ENCODE measurements around the gene NUMA1. TPM values are rescaled to one million over a fixed set of nuclear protein-coding genes. Genes with fewer than 3 reads are reported as not detected.

NUMA1 gene
- total and polyA plus RNA-seq, 2 of the 13 experiments (the other 11 are each of a cell fraction or from before 2014, with no cell fraction given), result 57.3 to 60.2 TPM

GRCh38 chr11:72040491-72041363 is 39.6 kb downstream of the NUMA1 start (continued):
- TF ChIP-seq ZNF512B (CRISPR knock-in tag; IDR thresholded peaks at IDR 0.05; ENCODE audit: borderline replicate concordance), result 0 out of 2 replicates have a peak, but pooled peaks have one; percentile 62
- peak; percentile 99 for TF ChIP-seq ZFP91 (CRISPR knock-in tag; IDR thresholded peaks at IDR 0.05; ENCODE audit: borderline replicate concordance)
- TF ChIP-seq USF2 (IDR thresholded peaks at IDR 0.05; ENCODE audit: low read depth, low read length), result no peak
- TF ChIP-seq USF2 (CRISPR knock-in tag; IDR thresholded peaks at IDR 0.05; ENCODE audit: borderline replicate concordance), result no peak
- TF ChIP-seq ELF1 (CRISPR knock-in tag; IDR thresholded peaks at IDR 0.05), result peak; percentile 64
- TF ChIP-seq ZSCAN25 (CRISPR knock-in tag; IDR thresholded peaks at IDR 0.05), result peak; percentile 98
- no peak for TF ChIP-seq ESRRA (CRISPR knock-in tag; IDR thresholded peaks at IDR 0.05; ENCODE audit: low read depth)
- no peak; the same call in 1 of the 2 replicates for TF ChIP-seq SP4 (CRISPR knock-in tag; IDR thresholded peaks at IDR 0.05)
- TF ChIP-seq ZNF883 (CRISPR knock-in tag; IDR thresholded peaks at IDR 0.05; ENCODE audit: not compliant biosample characterization), result no peak
- TF ChIP-seq ZNF747 (CRISPR knock-in tag; IDR thresholded peaks at IDR 0.05; ENCODE audit: borderline replicate concordance), result peak; percentile 62; the same call in 1 of the 2 replicates
- no peak for TF ChIP-seq FOXP1 (IDR thresholded peaks at IDR 0.05)
- TF ChIP-seq FOXP1 (CRISPR knock-in tag; IDR thresholded peaks at IDR 0.05), result peak; percentile 67
- TF ChIP-seq RXRA (CRISPR knock-in tag; IDR thresholded peaks at IDR 0.05), result 0 out of 2 replicates have a peak, but pooled peaks have one; percentile 22
- peak; percentile 58 for TF ChIP-seq ERF (CRISPR knock-in tag; IDR thresholded peaks at IDR 0.05)
- no peak for TF ChIP-seq ZNF337 (CRISPR knock-in tag; IDR thresholded peaks at IDR 0.05; ENCODE audit: borderline replicate concordance, low read depth)
- peak; percentile 49; the same call in 1 of the 2 replicates for TF ChIP-seq TFDP1 (CRISPR knock-in tag; IDR thresholded peaks at IDR 0.05; ENCODE audit: borderline replicate concordance)
- TF ChIP-seq UBTF (CRISPR knock-in tag; IDR thresholded peaks at IDR 0.05), result peak; percentile 27; the same call in 1 of the 2 replicates
- TF ChIP-seq YEATS2 (CRISPR knock-in tag; IDR thresholded peaks at IDR 0.05; ENCODE audit: borderline replicate concordance), result peak; percentile 69; the same call in 1 of the 2 replicates
